ENCODE results near the gene HYOU1.
"Not testable (repeated sequence)": the region's sequence is repeated elsewhere in the genome, so short reads cannot be mapped to it uniquely, and the experiment has no call there.

The HYOU1 gene

DNA sequence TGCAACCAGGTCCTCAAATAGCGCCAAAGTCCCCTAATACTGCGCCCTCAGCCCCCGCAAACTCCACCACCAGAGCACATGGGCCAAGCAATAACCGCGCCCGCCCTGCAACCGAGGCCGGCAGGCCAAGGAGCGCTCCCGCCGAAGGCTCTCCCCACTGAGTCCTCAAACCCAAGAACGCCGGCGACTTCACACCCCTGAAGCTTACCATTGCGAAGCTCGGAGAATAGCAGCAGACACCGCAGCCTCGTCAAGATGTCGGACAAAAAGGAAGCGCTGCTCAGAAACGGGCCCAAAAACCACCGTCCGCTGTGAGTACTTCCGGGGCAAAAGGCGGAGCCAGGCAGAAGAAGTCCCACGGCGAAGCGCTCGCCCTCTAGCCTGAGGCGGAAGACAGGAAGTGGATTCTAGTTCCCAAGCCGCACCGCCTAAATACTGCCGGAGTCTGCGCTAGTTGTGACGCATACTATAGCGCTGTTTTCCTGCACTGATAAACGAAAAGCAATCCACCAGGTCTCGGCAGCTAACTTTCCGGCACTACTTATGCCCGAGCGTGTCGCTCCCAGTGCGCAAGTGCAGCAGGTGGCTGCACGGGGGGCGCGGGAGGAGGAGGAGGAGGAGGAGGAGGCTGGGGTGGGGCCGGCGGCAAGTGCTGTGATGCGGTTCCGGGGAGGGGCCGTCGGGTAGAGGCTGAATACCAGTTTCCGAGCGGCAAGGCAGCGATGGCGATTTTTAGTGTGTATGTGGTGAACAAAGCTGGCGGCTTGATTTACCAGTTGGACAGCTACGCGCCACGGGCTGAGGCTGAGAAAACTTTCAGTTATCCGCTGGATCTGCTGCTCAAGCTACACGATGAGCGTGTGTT, 38.7 kb downstream of the HYOU1 start, which contains the start of the genes RPS25 and TRAPPC4:
Gene RPS25 (minus strand): TSS at position 270 of the 865 bp plus-strand sequence. CDS start 59 bp downstream, at position 211.
Gene TRAPPC4 (plus strand): TSS at position 693 of the 865 bp plus-strand sequence. CDS start 30 bp downstream, at position 723.
- DNase-seq, result peak; percentile 95

- DNase-seq, result not testable (repeated sequence)
Observed at GRCh38 chr11:119017377-119017776, 39.6 kb downstream of the HYOU1 start.

- no peak for DNase-seq
Observed at GRCh38 chr11:119016216-119017009, 40.6 kb downstream of the HYOU1 start.

GRCh38 chr11:119015054-119015611, 41.9 kb downstream of the HYOU1 start:
- DNase-seq, result no peak

GRCh38 chr11:119014209-119014924, 42.6 kb downstream of the HYOU1 start:
- no peak for DNase-seq

DNA sequence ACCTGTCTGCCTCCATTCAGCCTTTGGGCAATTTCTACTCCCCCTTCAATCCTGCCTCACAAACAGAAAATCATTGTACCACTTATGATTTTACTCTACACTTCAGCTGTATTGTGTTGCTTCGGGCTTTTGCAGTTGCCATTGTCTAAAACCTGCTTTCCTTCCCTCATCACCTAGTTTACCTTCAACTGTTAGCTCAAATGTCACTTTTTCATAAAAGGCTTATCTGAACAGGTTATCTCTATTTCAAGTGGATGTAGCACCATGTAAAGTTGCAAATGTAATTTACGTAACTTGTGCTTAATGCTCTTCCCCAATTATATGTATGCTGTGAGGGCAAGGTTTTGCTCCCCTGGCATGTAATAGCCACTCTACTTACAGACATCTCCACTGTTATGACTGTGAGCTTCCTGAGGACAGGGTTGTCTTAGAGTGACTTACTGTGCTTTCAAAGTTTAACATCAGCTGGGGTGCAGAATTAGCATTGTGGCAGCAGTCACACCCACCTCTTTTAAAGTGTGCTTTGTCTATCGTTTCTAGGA, 44.3 kb downstream of the HYOU1 start:
- no peak for DNase-seq

GRCh38 chr11:119011476-119012053, 45.4 kb downstream of the HYOU1 start:
- DNase-seq, result no peak

DNA sequence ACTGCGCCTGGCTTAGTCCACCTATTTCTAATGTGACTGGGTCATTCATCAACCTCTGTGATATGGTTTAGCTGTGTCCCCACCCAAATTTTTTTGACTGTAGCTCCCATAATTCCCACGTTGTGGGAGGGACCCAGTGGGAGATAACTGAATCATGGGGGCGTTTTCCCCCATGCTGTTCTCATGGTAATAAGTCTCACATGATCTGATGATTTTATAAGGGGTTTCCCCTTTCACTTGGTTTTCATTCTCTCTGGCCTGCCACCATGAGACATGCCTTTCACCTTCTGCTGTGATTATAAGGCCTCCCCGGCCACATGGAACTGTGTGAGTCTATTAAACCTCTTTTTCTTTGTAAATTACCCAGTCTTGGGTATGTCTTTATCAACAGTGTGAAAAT, 50.3 kb downstream of the HYOU1 start:
- no peak for DNase-seq

- no peak for DNase-seq
Observed at GRCh38 chr11:119000906-119001305, 56.1 kb downstream of the HYOU1 start.

DNA sequence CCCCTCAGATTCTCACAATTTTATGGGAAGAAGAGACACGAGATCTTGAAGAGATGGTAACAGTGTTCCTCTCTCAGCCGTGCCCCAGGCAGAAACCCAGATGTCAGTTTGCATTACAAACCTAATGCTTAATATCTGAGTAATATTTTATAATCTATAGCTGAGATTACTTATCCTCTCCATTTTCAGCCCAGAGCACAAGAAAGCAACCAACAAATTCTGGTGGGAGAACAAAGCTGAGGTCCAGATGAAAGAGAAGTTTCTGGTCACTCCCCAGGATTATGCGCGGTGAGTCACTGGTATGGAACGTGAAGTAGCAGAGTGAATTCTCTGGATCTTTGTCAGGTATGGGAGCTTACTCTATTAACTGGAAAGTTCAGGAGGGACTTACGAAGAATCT, 58.2 kb downstream of the HYOU1 start:
- no peak for DNase-seq

- no peak for DNase-seq
Observed at GRCh38 chr11:118998388-118998717, 58.7 kb downstream of the HYOU1 start.

GRCh38 chr11:118997627-118998387, 59.2 kb downstream of the HYOU1 start, which contains the start of gene CENATAC:
CENATAC (plus strand) TSS chr11:118998138; CDS start chr11:118998198, 60 bp downstream.
- peak; percentile 94 for DNase-seq

DNA sequence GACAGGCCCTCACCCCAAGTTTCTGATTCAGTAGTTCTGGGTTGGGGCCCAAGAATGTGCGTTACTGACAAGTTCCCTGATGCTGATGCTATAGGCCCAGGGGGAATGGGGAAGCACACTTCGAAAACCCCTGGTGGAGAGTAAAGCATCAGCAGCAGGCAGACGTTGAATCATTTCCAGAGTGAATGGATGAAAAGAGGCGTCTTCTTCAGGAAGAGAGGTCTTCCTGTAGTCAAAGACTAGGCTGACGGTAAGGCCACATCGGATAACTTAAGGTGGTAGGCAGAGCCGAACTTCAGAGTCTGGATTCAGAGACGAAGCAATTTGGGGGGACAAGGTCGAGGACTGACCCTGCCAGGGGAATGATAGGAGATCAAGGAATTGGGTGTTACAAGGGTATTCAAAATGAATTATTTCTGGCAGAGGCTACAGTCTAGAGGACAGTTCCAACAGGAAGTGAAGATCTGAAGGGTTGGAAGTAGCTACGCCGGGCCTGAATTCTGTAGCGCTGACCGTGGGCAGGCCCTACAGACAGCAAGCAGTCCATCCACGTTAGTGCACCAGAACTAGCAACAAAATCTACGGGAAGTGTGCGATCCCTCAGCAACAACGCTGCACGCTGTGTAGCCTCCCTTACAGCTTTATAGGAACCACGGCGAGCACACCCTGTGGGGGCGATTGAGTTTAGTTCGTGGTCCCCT, 59.9 kb downstream of the HYOU1 start:
- DNase-seq, result peak; percentile 11
